Measurements from ENCODE around the gene PAPOLA.

The PAPOLA gene

GRCh38 chr14:96583569-96584041 is 81.4 kb downstream of the PAPOLA start:
- no peaks in the 10 kb centered on the region for H3K9me3 ChIP-seq
- no peak overlapping the region for H3K4me3 ChIP-seq (ENCODE audit: low read depth, low read length)
- H3K27me3 ChIP-seq: no peaks in the 10 kb centered on the region
- no peak for DNase-seq
- TF ChIP-seq CTCF (IDR thresholded peaks at IDR 0.05; ENCODE audit: low read depth, low read length): no peak
- H3K4me1 ChIP-seq: peaks cover 16% of the 10 kb centered on the region
- H3K36me3 ChIP-seq: no peaks in the 10 kb centered on the region

- peak; percentile 81 for TF ChIP-seq CTCF (IDR thresholded peaks at IDR 0.05; ENCODE audit: low read depth, low read length)
- H3K27me3 ChIP-seq: no peaks in the 10 kb centered on the region
Measured at GRCh38 chr14:96584199-96584906, 82.2 kb downstream of the PAPOLA start.

GRCh38 chr14:96584907-96585671 is 82.9 kb downstream of the PAPOLA start:
- Histone ChIP-seq H3K4me3 (ENCODE audit: low read depth, low read length) (no peak overlapping the region), H3K27me3 (no peaks in the 10 kb centered on the region), H3K4me1 (peaks cover 16% of the 10 kb centered on the region), H3K36me3 (no peaks in the 10 kb centered on the region), H3K9me3 (no peaks in the 10 kb centered on the region)
- no peak for TF ChIP-seq CTCF (IDR thresholded peaks at IDR 0.05; ENCODE audit: low read depth, low read length)
- DNase-seq: no peak

More at GRCh38 chr14:96584199-96584906, 82.2 kb downstream of the PAPOLA start:
- DNase-seq: peak; percentile 82
- Histone ChIP-seq H3K4me3 (ENCODE audit: low read depth, low read length) (no peak overlapping the region), H3K36me3 (no peaks in the 10 kb centered on the region), H3K9me3 (no peaks in the 10 kb centered on the region), H3K4me1 (peaks cover 16% of the 10 kb centered on the region)

GRCh38 chr14:96585672-96586013 is 83.5 kb downstream of the PAPOLA start:
- H3K27me3 ChIP-seq: no peaks in the 10 kb centered on the region

GRCh38 chr14:96586056-96586455 is 83.9 kb downstream of the PAPOLA start:
- Histone ChIP-seq H3K4me1 (peaks cover 16% of the 10 kb centered on the region), H3K36me3 (no peaks in the 10 kb centered on the region)
- TF ChIP-seq CTCF (IDR thresholded peaks at IDR 0.05; ENCODE audit: low read depth, low read length): no peak

More at GRCh38 chr14:96585672-96586013, 83.5 kb downstream of the PAPOLA start:
- H3K36me3 ChIP-seq: no peaks in the 10 kb centered on the region
- peaks cover 16% of the 10 kb centered on the region for H3K4me1 ChIP-seq
- no peak overlapping the region for H3K4me3 ChIP-seq (ENCODE audit: low read depth, low read length)
- no peak for TF ChIP-seq CTCF (IDR thresholded peaks at IDR 0.05; ENCODE audit: low read depth, low read length)
- no peak for DNase-seq
- no peaks in the 10 kb centered on the region for H3K9me3 ChIP-seq

More at GRCh38 chr14:96586056-96586455, 83.9 kb downstream of the PAPOLA start:
- Histone ChIP-seq H3K4me3 (ENCODE audit: low read depth, low read length) (no peak overlapping the region), H3K9me3 (no peaks in the 10 kb centered on the region), H3K27me3 (no peaks in the 10 kb centered on the region)
- no peak for DNase-seq
